Smooth muscle cell of the brain vasculature (primary cell): ENCODE data around the gene PASD1.

Experiments used
- DNase-seq: peaks from one replicate; pipeline ENCODE4 v3.0.0-alpha.2; 2012; ENCODE audit warnings: low read depth, low spot score

The PASD1 gene

GRCh38 chrX:151702026-151702714, 138.7 kb downstream of the PASD1 start:
- DNase-seq, result no peak

GRCh38 chrX:151702741-151703340, 139.4 kb downstream of the PASD1 start:
- no peak for DNase-seq

- no peak for DNase-seq
Observed at GRCh38 chrX:151703487-151703886, 140.0 kb downstream of the PASD1 start.

- no peak for DNase-seq
Observed at GRCh38 chrX:151704041-151704663, 140.7 kb downstream of the PASD1 start.

GRCh38 chrX:151708821-151709220, 145.3 kb downstream of the PASD1 start:
- no peak for DNase-seq

- DNase-seq, result no peak
Observed at GRCh38 chrX:151710457-151710856, 147.0 kb downstream of the PASD1 start.

GRCh38 chrX:151711154-151711553, 147.7 kb downstream of the PASD1 start:
- no peak for DNase-seq

- no peak for DNase-seq
Observed at GRCh38 chrX:151711787-151712186, 148.3 kb downstream of the PASD1 start.

GRCh38 chrX:151712253-151712652, 148.8 kb downstream of the PASD1 start:
- no peak for DNase-seq

- no peak for DNase-seq
Observed at GRCh38 chrX:151713849-151714248, 150.4 kb downstream of the PASD1 start.

- DNase-seq, result no peak
Observed at GRCh38 chrX:151714362-151714761, 150.9 kb downstream of the PASD1 start.

GRCh38 chrX:151715752-151716151, 152.3 kb downstream of the PASD1 start, which contains the start of gene FATE1:
TSS of gene FATE1 (plus strand) at chrX:151716035. CDS start at chrX:151716120, 85 bp downstream.
- DNase-seq, result no peak

- DNase-seq, result no peak
Observed at GRCh38 chrX:151722241-151722846, 158.9 kb downstream of the PASD1 start.

- no peak for DNase-seq
Observed at GRCh38 chrX:151723156-151723760, 159.8 kb downstream of the PASD1 start.

- no peak for DNase-seq
Observed at GRCh38 chrX:151724563-151725337, 161.3 kb downstream of the PASD1 start.

GRCh38 chrX:151725338-151725614, 161.8 kb downstream of the PASD1 start:
- DNase-seq, result no peak
